ENCODE measurements around the gene UBASH3B. TPM values are rescaled to one million over a fixed set of nuclear protein-coding genes. Genes with fewer than 3 reads are reported as not detected.

The UBASH3B gene
- total and polyA plus RNA-seq, 2 donors (not counting 1 experiment from before 2014, with no cell fraction given) = 13.1 to 44.4 TPM

DNA sequence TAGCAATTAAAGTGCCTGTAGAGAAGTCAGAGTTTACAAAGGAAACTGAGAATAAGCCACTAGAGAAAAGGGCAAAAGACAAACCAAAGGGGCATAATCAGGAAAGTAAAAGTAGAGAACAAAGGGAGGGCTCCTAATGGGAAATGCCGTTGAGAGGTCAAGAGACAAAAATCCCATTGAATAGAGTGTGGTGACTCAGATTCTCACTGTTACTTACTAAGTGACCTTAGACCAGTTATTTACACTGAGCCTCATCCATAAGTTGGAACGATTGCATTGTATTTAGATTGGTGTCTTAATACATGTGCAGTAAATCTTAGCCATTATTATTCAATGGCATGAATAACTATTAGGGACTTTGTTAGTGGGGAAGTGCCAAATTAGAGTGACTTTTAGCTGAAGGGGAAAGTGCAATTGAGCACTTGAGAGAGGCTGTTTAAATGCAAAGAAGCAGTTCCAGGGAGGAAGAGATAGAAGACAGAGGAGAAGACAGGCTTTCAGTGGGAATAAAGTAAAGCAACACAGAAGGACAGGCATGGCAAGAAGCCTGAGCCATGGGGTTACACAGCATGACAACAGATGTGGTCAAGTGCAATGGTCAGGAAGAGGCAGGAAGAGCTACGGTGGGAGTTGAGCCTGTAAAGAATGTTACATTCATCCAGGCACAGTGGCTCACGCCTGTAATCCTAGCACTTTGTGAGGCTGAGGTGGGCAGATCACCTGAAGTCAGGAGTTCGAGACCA lies 82.6 kb downstream of the UBASH3B start:
- H3K4me3 ChIP-seq (replicated peaks in 1 of 4; ENCODE audit: control extremely low read depth in 1 of 4, insufficient read depth in 1 of 4, low read depth in 3 of 4, low read length in 4 of 4) = no peak overlapping the region
- H3K4me2 ChIP-seq (ENCODE audit: extremely low read depth, insufficient read depth, low read length) = no peak overlapping the region
- no peaks in the 10 kb centered on the region for H3K27me3 ChIP-seq (ENCODE audit: control insufficient read depth, insufficient read depth, low read length)
- no peaks in the 10 kb centered on the region for H3K79me2 ChIP-seq (ENCODE audit: control insufficient read depth, insufficient read depth, low read length)
- H3K9ac ChIP-seq (ENCODE audit: insufficient read depth, low read length) = no peak overlapping the region
- H2AFZ ChIP-seq (ENCODE audit: low read length) = no peak overlapping the region
- peaks cover 12% of the 10 kb centered on the region for H3K4me1 ChIP-seq (ENCODE audit: control insufficient read depth, extremely low read depth, insufficient read depth, low read length)
- no peak overlapping the region for H3K27ac ChIP-seq (ENCODE audit: insufficient read depth, low read length)
- no peaks in the 10 kb centered on the region for H4K20me1 ChIP-seq (ENCODE audit: control insufficient read depth, extremely low read depth, insufficient read depth, low read length)
- TF ChIP-seq, protein P1, sequence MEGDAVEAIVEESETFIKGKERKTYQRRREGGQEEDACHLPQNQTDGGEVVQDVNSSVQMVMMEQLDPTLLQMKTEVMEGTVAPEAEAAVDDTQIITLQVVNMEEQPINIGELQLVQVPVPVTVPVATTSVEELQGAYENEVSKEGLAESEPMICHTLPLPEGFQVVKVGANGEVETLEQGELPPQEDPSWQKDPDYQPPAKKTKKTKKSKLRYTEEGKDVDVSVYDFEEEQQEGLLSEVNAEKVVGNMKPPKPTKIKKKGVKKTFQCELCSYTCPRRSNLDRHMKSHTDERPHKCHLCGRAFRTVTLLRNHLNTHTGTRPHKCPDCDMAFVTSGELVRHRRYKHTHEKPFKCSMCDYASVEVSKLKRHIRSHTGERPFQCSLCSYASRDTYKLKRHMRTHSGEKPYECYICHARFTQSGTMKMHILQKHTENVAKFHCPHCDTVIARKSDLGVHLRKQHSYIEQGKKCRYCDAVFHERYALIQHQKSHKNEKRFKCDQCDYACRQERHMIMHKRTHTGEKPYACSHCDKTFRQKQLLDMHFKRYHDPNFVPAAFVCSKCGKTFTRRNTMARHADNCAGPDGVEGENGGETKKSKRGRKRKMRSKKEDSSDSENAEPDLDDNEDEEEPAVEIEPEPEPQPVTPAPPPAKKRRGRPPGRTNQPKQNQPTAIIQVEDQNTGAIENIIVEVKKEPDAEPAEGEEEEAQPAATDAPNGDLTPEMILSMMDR (conservative IDR thresholded peaks at IDR 0.05 in 1 of 2, IDR thresholded peaks at IDR 0.05 in 1 of 2; ENCODE audit: low read depth in 1 of 2, low read length in 2 of 2) = no peak
- no peak for TF ChIP-seq EZH2 (IDR thresholded peaks at IDR 0.05; ENCODE audit: low read length, missing control alignments)
- no peaks in the 10 kb centered on the region for H3K9me3 ChIP-seq (ENCODE audit: control insufficient read depth, insufficient read depth, low read depth, low read length)
- peak in 1 of 2 donors; percentile 37 for DNase-seq (ENCODE audit: low read depth in 2 of 2)
- no peaks in the 10 kb centered on the region for H3K36me3 ChIP-seq (ENCODE audit: control insufficient read depth, insufficient read depth, low read length)

DNA sequence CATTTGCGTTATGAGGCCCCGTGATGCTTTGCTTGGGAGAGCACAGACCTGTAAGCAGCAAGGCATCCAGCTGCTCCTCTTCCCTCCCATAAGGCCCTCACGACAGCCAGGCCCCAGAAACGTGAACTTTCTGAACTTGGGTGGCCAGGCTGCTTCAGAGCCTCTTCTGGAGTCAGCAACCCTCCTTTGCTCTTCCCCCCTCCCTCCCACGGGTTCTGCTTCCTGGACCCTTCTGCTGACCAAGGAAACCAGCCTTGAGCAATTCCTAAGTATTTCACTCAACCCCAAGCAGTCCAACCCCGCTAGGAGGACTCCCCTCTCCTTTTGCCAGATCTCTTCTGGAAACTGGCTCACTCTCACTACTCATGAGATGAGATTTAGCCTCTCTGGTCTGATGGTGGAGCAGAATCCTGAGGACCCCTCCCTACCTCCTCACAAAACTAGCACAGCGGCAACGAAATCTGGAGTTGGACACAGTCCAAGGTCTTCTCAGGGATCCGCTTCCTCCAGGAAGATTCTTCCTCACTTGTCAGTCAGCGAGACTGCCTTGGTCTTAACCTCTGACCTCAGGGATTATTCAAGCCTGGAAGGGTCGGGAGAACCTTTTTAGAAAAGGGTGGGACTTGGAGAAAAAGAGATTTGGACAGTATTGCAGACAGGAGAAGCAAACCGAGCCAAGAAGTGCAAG lies 86.2 kb downstream of the UBASH3B start:
- peak overlapping the region; percentile 56 for H3K4me2 ChIP-seq (ENCODE audit: extremely low read depth, insufficient read depth, low read length)
- no peaks in the 10 kb centered on the region for H4K20me1 ChIP-seq (ENCODE audit: control insufficient read depth, extremely low read depth, insufficient read depth, low read length)
- TF ChIP-seq, protein P1 (conservative IDR thresholded peaks at IDR 0.05 in 1 of 2, IDR thresholded peaks at IDR 0.05 in 1 of 2; ENCODE audit: low read depth in 1 of 2, low read length in 2 of 2) = peak in 1 of 2 donors; percentile 6
- TF ChIP-seq EZH2 (IDR thresholded peaks at IDR 0.05; ENCODE audit: low read length, missing control alignments) = no peak
- H3K4me3 ChIP-seq (replicated peaks in 1 of 4; ENCODE audit: control extremely low read depth in 1 of 4, insufficient read depth in 1 of 4, low read depth in 3 of 4, low read length in 4 of 4) = no peak overlapping the region
- peak overlapping the region; percentile 45 for H3K27ac ChIP-seq (ENCODE audit: insufficient read depth, low read length)
- peaks cover 11% of the 10 kb centered on the region for H3K4me1 ChIP-seq (ENCODE audit: control insufficient read depth, extremely low read depth, insufficient read depth, low read length)
- H3K36me3 ChIP-seq (ENCODE audit: control insufficient read depth, insufficient read depth, low read length) = no peaks in the 10 kb centered on the region
- H2AFZ ChIP-seq (ENCODE audit: low read length) = peak overlapping the region; percentile 31
- peaks cover 3% of the 10 kb centered on the region for H3K79me2 ChIP-seq (ENCODE audit: control insufficient read depth, insufficient read depth, low read length)
- no peaks in the 10 kb centered on the region for H3K9me3 ChIP-seq (ENCODE audit: control insufficient read depth, insufficient read depth, low read depth, low read length)
- H3K9ac ChIP-seq (ENCODE audit: insufficient read depth, low read length) = no peak overlapping the region
- no peaks in the 10 kb centered on the region for H3K27me3 ChIP-seq (ENCODE audit: control insufficient read depth, insufficient read depth, low read length)
- peak in 1 of 2 donors; percentile 84 for DNase-seq (ENCODE audit: low read depth in 2 of 2)

DNA sequence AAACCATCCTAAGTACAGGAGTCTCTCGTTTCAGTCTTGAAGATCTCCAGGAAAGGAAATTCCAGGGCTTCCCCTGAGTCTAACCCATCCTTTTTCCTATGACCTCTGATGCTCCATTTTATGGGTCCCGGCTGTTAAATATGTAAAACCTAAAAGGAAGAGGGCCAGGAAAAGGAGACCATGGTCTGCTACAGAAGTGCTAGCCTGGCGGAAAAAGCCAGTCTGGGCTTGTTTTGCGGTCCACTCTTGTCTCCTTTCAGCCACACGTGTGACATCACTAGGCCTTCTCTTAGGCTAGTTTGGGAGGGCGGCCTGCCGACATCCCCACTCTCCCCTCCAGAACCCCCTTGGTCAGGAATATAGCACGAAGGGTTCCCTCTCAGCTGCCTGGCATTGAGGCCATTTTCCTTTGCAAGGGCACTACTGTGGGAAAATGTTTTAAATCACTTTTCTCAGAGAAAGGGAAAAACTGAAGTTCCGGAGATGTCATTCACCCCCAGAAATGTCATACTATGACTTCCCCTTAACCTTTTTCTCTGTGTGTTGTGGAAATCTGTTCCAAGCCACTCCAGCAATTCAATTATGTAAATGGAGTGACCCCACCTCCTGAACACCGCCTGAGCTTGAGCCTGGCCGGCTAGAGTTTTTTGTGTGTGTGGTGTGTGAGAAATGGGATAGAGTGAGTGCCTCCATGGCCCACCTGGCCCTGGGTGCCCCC lies 86.9 kb downstream of the UBASH3B start:
- no peaks in the 10 kb centered on the region for H4K20me1 ChIP-seq (ENCODE audit: control insufficient read depth, extremely low read depth, insufficient read depth, low read length)
- no peak overlapping the region for H2AFZ ChIP-seq (ENCODE audit: low read length)
- TF ChIP-seq, protein P1 (conservative IDR thresholded peaks at IDR 0.05 in 1 of 2, IDR thresholded peaks at IDR 0.05 in 1 of 2; ENCODE audit: low read depth in 1 of 2, low read length in 2 of 2) = no peak
- TF ChIP-seq EZH2 (IDR thresholded peaks at IDR 0.05; ENCODE audit: low read length, missing control alignments) = no peak
- H3K9me3 ChIP-seq (ENCODE audit: control insufficient read depth, insufficient read depth, low read depth, low read length) = no peaks in the 10 kb centered on the region
- no peak overlapping the region for H3K9ac ChIP-seq (ENCODE audit: insufficient read depth, low read length)
- no peak overlapping the region for H3K4me3 ChIP-seq (replicated peaks in 1 of 4; ENCODE audit: control extremely low read depth in 1 of 4, insufficient read depth in 1 of 4, low read depth in 3 of 4, low read length in 4 of 4)
- peaks cover 13% of the 10 kb centered on the region for H3K4me1 ChIP-seq (ENCODE audit: control insufficient read depth, extremely low read depth, insufficient read depth, low read length)
- peaks cover 3% of the 10 kb centered on the region for H3K79me2 ChIP-seq (ENCODE audit: control insufficient read depth, insufficient read depth, low read length)
- H3K27ac ChIP-seq (ENCODE audit: insufficient read depth, low read length) = no peak overlapping the region
- H3K36me3 ChIP-seq (ENCODE audit: control insufficient read depth, insufficient read depth, low read length) = no peaks in the 10 kb centered on the region
- DNase-seq (ENCODE audit: low read depth in 2 of 2) = no peak
- H3K4me2 ChIP-seq (ENCODE audit: extremely low read depth, insufficient read depth, low read length) = no peak overlapping the region
- no peaks in the 10 kb centered on the region for H3K27me3 ChIP-seq (ENCODE audit: control insufficient read depth, insufficient read depth, low read length)

All from fibroblast of lung (primary cell).